Fibroblast of the aortic adventitia (primary cell): ENCODE measurements around the gene PCDHGB6. TPM values are rescaled to one million over a fixed set of nuclear protein-coding genes. Genes with fewer than 3 reads are reported as not detected.
"Not testable (repeated sequence)": the region's sequence is repeated elsewhere in the genome, so short reads cannot be mapped to it uniquely, and the experiment has no call there.

Source experiments
- DNase-seq: peaks from one replicate; pipeline ENCODE4 v3.0.0-alpha.2; 2010; ENCODE audit warnings: low read depth
- H3K4me3 ChIP-seq: 2 replicates; pipeline ENCODE4 v1.5.1; 2011; ENCODE audit warnings: low read depth, mild to moderate bottlenecking, control low read depth, low read length, moderate library complexity
- CTCF ChIP-seq: IDR thresholded peaks from 2 replicates; pipeline ENCODE4 v1.5.1; 2011; ENCODE audit warnings: mild to moderate bottlenecking, low read length, control low read depth, inconsistent platforms; ENCODE audit not compliant: insufficient read depth
- total RNA-seq: library from RNA; depleted of rRNA; stranded (reverse); fragments of >200 nt; gene quantifications from 2 replicates; pipeline ENCODE4 v1.2.3, GENCODE V29; 2012; ENCODE audit warnings: low replicate concordance

PCDHGB6 gene
- total RNA-seq, 1 donor = 5.8 TPM

- peak; percentile 76 for DNase-seq
- peak within 1 kb of the TSS; percentile 57 for H3K4me3 ChIP-seq
- TF ChIP-seq CTCF = peak; percentile 64
These were observed 37.6 kb upstream of the PCDHGB6 start, which contains the start of gene PCDHGB3 for GRCh38 chr5:141369994-141370848. Gene PCDHGB3 (plus strand): TSS chr5:141370242. CDS start chr5:141370395, 153 bp downstream.

- TF ChIP-seq CTCF = no peak
- DNase-seq = no peak
- H3K4me3 ChIP-seq = no peak overlapping the region
These were observed 36.0 kb upstream of the PCDHGB6 start for GRCh38 chr5:141371572-141372475.

DNA sequence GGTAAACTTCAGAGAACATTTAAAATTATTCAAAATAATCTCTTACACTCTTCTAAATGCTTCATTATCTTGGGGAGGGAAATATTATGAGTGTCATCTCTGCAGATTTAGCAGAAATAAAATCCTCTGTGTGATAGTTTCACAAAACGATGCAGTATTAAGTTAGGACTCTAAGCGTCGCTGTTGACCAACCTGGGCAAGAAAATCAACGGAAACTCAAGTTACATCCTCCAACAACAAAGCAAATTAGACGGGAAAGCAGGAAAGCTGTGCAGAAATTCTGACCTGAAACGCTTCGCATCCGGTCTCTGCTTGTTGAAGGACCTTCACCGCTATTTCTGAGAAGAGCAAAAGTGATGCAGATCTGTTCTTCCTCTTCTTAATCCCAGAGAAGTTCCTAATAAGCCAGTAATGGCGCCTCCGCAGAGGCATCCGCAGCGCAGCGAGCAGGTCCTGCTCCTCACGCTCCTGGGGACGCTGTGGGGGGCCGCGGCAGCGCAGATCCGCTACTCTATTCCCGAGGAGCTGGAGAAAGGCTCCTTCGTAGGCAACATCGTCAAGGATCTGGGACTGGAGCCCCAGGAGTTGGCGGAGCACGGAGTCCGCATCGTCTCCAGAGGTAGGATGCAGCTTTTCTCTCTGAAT is 34.0 kb upstream of the PCDHGB6 start, which contains the start of gene PCDHGA6:
PCDHGA6 (plus strand) TSS at position 219 of the 645 bp plus-strand sequence; CDS start at position 412, 193 bp downstream.
- TF ChIP-seq CTCF = peak; percentile 57
- peak; percentile 53 for DNase-seq
- H3K4me3 ChIP-seq = peak within 1 kb of the TSS; percentile 59

GRCh38 chr5:141374627-141375026 is 33.2 kb upstream of the PCDHGB6 start:
- TF ChIP-seq CTCF = no peak

DNA sequence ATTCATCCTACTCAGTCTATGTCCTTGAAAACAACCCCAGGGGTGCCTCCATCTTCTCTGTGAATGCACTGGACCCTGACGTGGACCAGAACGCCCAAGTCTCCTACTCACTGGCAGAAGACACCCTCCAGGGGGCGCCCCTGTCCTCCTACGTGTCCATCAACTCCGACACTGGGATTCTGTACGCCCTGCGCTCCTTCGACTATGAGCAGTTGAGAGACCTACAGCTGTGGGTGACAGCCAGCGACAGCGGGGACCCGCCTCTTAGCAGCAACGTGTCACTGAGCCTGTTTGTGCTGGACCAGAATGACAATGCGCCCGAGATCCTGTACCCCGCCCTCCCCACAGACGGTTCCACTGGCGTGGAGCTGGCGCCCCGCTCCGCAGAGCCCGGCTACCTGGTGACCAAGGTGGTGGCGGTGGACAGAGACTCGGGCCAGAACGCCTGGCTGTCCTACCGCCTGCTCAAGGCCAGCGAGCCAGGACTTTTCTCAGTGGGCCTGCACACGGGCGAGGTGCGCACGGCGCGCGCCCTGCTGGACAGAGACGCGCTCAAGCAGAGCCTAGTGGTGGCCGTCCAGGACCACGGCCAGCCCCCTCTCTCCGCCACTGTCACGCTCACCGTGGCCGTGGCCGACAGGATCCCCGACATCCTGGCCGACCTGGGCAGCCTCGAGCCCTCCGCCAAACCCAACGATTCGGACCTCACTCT is 32.2 kb upstream of the PCDHGB6 start:
- not testable (repeated sequence) for H3K4me3 ChIP-seq, DNase-seq

More at GRCh38 chr5:141374627-141375026, 33.2 kb upstream of the PCDHGB6 start:
- H3K4me3 ChIP-seq = no peak overlapping the region
- no peak for DNase-seq

DNA sequence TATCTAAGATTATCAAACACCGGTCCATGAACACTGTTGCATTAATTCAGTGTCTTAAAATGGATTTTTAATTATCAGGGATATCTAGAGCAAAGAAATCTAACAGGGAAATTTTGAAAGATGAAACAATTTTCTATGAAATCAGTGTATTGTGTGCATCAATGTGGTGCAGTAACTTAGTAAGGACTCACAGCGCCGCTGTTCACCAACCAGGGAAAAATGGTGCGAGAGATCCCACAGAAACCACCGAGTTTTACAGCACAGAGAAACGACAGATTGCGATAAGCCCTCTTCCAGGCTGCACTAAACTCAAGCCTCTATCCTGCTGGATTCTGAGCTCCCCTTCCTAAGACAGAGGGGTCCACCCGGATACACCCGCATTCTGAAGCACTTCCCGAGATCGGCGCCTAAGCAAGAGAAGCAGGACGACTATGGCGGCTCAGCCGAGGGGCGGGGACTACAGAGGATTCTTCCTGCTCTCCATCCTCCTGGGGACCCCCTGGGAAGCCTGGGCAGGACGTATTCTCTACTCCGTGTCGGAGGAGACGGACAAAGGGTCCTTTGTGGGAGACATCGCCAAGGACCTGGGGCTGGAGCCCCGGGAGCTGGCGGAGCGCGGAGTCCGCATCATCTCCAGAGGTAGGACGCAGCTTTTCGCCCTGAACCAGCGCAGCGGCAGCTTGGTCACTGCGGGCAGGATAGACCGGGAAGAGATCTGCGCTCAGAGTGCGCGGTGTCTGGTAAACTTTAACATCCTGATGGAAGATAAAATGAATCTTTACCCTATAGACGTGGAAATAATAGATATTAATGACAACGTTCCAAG is 25.1 kb upstream of the PCDHGB6 start, which contains the start of gene PCDHGA7:
PCDHGA7 (plus strand) TSS at position 274 of the 826 bp plus-strand sequence; CDS start at position 432, 158 bp downstream.
- peak; percentile 67 for TF ChIP-seq CTCF
- DNase-seq = peak; percentile 68
- peak within 1 kb of the TSS; percentile 73 for H3K4me3 ChIP-seq
